Omental fat pad (tissue), 4 donors: ENCODE data around the gene CACFD1. TPM values are rescaled to one million over a fixed set of nuclear protein-coding genes. Genes with fewer than 3 reads are reported as not detected.

ENCODE experiments used
- ATAC-seq: fragments of 150-250 bp; one replicate; pipeline ENCODE4 v1.9.1; 2016; ENCODE audit warnings: mild to moderate bottlenecking, moderate library complexity; ENCODE audit not compliant: low FRiP score
- DNase-seq: peaks from one replicate; pipeline ENCODE4 v3.0.0-alpha.2; 2019; ENCODE audit warnings: low spot score
- CTCF ChIP-seq, 3 donors: fragments of 450-650 bp; IDR thresholded peaks; one replicate each; pipeline ENCODE4 v1.5.1; 2016 to 2017; ENCODE audit warnings: antibody characterized with exemption in 3 of 3, mild to moderate bottlenecking in 3 of 3, moderate library complexity in 2 of 3
- total RNA-seq, 4 donors: library from RNA; depleted of rRNA; stranded (reverse); fragments of >200 nt; gene quantifications; one replicate each; pipeline ENCODE4 v1.1.0, GENCODE V29; 2016

CACFD1 gene
- total RNA-seq, 4 donors from 2014 or later = 2.7 to 6.9 (median 4.8) TPM

- no peak for DNase-seq
- TF ChIP-seq CTCF (IDR thresholded peaks at IDR 0.05) = no peak
- ATAC-seq = no peak
These were observed 51.2 kb downstream of the CACFD1 start for GRCh38 chr9:133510926-133511505.

GRCh38 chr9:133511607-133512006 lies 51.8 kb downstream of the CACFD1 start:
- TF ChIP-seq CTCF (IDR thresholded peaks at IDR 0.05) = no peak
- no peak for ATAC-seq
- no peak for DNase-seq

GRCh38 chr9:133512253-133513213 lies 52.8 kb downstream of the CACFD1 start:
- TF ChIP-seq CTCF (IDR thresholded peaks at IDR 0.05) = no peak
- ATAC-seq = no peak
- DNase-seq = no peak

DNA sequence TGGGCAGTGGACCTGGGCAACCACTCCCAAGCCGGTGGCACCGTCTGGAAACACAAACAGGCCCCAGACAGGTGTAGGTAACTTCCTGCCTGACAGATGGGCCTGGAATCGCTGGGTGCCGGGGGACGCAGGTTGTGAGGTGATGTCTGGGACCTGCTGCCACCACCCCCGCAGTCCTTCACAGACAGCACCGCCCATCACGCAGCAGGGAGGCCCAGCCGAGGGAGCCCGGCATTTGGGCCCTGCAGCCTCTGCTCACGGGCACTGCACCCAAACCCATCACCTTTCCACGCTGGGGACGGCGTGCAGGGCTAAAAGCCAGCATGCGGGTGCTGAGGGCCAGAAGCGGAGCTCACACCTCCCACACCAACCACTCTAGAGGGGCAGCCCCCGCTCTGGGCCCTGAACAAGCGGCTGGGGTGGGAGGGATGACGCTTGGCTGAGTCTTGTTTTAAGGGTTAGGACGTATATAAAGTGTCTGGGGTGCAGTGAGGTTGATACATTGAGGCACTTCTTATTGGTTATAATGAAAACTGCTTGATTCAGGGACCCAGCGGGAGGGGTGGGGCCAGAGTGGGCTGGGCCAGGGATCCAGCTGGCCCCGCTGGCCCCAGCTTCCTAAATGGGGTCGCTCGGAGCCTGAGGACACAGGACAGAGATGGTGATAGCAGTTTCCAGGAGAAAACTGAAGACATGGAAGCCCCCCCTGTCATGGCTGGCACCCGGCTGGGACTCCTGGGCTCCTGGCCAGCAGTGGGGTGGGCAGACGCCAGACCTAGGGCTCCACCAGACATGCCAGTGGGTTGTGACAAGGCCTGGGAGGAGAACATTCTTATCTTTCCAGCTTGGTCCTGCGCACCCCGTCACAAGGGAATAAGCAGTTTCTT lies 53.7 kb downstream of the CACFD1 start:
- TF ChIP-seq CTCF (IDR thresholded peaks at IDR 0.05) = no peak
- no peak for ATAC-seq
- DNase-seq = no peak

DNA sequence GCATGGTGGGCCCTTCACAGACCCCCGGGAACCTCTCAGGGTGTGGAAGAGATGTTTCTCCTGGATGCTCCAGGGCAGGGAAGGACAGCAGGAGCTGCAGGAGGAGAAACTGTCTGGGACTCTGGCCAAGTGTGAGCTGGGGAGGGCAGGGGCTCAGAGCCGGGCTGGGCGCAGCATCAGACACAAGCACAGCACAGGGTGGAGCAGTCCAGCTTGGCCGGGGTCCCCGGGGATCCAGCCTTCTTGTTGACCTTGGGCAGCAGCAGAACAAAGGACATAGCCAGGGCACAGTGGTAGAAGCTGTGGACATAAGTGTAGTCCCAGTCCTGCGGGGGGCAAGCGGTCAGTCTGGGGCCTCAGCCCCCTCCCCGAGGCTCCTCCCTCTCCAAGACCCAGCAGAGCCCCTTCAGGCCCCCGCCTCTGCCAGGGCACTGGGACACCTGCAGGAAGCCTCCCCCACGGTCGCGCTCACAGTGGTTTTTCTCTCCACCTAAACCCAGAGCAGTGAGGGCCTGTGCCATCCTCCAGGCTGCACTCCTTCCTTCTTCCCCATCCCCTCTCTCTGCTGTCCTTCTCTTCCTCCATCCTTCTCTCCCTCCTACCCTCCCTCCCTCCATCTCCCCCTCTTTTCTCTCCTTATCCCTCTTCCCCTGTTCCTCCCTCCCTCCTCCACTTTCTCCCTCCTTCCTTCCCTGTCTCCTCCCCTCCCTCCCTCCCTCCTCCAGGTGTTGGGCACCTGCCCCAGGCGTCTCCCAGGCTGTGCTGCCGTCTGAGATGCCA lies 54.9 kb downstream of the CACFD1 start:
- ATAC-seq = no peak
- DNase-seq = no peak
- no peak for TF ChIP-seq CTCF (IDR thresholded peaks at IDR 0.05)

DNA sequence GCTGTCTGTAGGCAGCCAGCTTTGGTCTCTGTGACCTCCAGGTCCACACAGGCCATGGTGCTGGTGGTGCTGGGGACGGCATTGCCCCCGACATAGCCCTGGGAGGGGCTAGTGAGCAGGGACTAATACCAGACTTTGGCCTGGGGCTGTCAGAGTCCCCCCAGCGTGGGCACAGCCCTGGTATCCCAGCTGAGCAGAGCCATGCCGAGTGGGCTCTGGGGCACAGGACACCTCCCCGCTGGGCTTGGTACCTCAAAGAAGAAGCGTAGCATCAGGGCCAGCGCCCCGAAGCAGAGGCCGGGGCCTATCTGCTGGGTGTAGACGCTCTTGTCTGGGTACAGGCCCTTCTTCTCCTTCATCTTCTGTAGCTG lies 55.4 kb downstream of the CACFD1 start:
- no peak for TF ChIP-seq CTCF (IDR thresholded peaks at IDR 0.05)
- DNase-seq = no peak
- ATAC-seq = no peak
